HG02870 (cell line): ENCODE data around the gene LRP10.
A peak's percentile ranks its signal among the peaks of the same experiment; 100 is the strongest.

ENCODE experiments used
- ATAC-seq: cut with Tn5 transposase; IDR thresholded peaks from one replicate; pipeline ENCODE4 v1.9.1; 2021; ENCODE audit warnings: mild to moderate bottlenecking, moderate library complexity; ENCODE audit not compliant: unreplicated experiment

The LRP10 gene

GRCh38 chr14:22915886-22916521 lies 44.5 kb downstream of the LRP10 start:
- no peak for ATAC-seq

DNA sequence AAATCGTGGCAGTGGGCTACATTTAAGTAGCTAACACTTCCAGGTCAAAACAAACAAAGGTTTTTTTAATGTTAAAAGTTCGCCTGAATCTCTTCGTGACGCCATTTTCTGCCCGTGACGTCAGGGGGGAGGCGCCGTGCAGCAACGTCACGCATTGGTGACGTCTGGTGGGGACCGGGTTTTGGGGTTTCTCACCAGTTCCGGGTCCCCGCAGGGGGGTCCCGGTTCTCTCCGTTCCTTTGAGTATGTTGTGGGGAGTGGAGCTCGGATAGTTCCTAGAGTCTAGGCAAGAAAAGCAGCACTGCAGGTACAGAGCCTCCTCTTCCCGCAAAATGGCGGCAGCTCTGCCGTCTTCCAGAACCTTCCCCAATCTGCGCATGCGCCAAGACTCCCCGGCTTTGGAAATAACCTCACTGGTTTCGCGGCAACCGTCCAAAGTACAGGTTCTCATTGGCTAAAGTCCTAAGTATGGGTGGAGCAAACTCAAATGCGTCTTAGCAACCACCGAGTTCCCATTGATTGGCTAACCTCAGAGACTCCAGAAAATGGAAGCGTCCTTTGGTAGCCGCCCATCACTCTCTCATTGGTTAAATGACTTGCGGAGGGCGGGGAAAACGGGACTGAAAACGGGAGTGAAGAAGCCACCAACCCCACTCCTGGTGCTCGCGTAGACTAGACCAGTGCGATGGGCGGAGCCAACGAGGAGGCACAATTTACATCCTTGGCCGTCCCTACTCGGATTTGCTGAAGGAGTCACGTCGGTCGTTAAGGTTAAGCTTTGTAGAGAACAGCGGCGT lies 47.5 kb downstream of the LRP10 start, which contains the start of gene RBM23:
RBM23 (minus strand) TSS at position 346 of the 797 bp plus-strand sequence.
- ATAC-seq = peak; percentile 85

DNA sequence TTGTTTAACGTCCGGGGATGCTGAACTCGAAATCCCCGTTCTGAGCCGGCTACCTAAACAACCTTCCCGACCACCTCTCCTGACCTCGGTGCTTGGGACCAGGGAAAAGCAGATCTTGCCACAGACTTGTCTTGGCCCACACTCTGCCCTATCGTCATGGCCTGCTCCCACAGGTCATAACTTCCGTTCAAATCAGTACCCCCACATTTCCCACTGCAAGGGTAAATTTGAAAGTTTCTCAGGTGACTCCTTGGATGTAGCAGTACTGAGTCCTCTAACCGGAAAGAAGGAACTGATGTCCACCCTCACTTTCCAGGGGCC lies 48.0 kb downstream of the LRP10 start:
- peak; percentile 3 for ATAC-seq

DNA sequence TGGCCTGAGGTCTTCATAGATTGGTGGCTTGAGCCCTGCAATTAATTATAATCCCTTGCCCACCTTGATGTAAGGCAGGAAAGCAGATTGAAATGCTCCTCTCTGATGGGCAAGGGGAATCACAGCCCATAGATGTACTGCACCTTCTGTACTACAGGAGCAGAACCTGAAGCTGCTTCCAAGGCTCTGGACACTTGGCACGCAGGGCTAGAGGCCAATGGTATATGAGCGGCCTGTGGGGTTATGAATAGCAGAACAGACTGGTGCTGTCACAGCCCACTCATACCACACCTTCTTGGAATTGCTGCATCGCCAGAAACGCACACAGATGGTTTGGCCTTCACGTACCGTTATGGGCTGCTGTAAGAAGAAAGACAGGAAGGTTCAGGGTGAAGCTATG lies 49.2 kb downstream of the LRP10 start:
- no peak for ATAC-seq

- no peak for ATAC-seq
These were observed 50.8 kb downstream of the LRP10 start for GRCh38 chr14:22922294-22922693.

GRCh38 chr14:22923746-22924145 lies 52.2 kb downstream of the LRP10 start:
- ATAC-seq = no peak

DNA sequence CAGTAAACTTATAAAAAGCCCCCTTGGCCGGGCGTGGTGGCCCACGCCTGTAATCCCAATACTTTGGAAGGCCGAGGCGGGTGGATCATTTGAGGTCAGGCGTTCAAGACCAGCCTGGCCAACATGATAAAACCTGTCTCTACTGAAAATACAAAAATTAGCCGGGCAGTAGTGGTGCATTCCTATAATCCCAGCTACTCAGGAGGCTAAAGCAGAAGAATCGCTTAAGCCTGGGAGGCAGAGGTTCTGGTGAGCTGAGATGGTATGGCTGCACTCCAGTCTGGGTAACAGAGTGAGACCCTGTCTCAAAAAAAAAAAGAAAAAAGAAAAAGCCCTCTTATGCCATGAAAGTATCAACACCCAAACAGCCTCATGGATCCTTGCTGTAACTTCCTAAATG lies 54.0 kb downstream of the LRP10 start:
- ATAC-seq = no peak

DNA sequence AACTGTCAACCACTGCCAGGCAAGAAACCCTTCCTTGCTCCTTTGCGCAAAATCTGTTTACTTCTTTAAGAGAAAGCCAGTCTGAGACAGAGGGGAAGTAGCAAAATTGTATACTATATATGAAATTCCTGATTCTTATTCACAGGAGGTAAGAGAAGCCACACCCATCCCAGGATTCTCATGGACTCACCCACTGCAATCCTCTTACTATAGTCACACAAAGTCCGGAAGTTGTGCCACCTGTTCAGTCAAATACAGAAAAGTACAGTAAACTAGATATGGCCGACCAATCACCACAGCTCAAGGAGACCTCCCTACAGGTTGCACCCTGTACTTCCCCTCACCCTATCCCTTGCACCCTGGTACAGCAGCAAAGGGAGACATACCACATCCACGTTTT lies 54.8 kb downstream of the LRP10 start:
- no peak for ATAC-seq

- no peak for ATAC-seq
These were observed 56.9 kb downstream of the LRP10 start for GRCh38 chr14:22928237-22929103.

- peak; percentile 94 for ATAC-seq
These were observed 57.8 kb downstream of the LRP10 start, which contains the start of gene PRMT5 for GRCh38 chr14:22929104-22929960. Gene PRMT5 (minus strand): TSS chr14:22929376. CDS start chr14:22929361, 15 bp downstream.

- peak; percentile 2 for ATAC-seq
These were observed 58.4 kb downstream of the LRP10 start for GRCh38 chr14:22929961-22930364.
